Ishikawa (cell line): ENCODE data around the gene HMG20A.

Experiments
- CEBPB ChIP-seq: IDR thresholded peaks from 2 replicates; pipeline ENCODE4 v1.6.1; 2012
- CREB1 ChIP-seq: IDR thresholded peaks from 2 replicates; pipeline ENCODE4 v1.6.1; 2012; ENCODE audit warnings: low read depth
- EGR1 ChIP-seq: IDR thresholded peaks from 2 replicates; pipeline ENCODE4 v1.6.1; 2012
- EP300 ChIP-seq: IDR thresholded peaks from 2 replicates; pipeline ENCODE4 v1.6.1; 2012; ENCODE audit warnings: borderline replicate concordance
- FOXM1 ChIP-seq: IDR thresholded peaks from 2 replicates; pipeline ENCODE4 v1.6.1; 2012; ENCODE audit warnings: low read depth, borderline replicate concordance
- NFIC ChIP-seq: IDR thresholded peaks from 2 replicates; pipeline ENCODE4 v1.6.1; 2012
- RAD21 ChIP-seq: IDR thresholded peaks from 2 replicates; pipeline ENCODE4 v1.6.1; 2012; ENCODE audit warnings: low read depth
- TAF1 ChIP-seq: IDR thresholded peaks from 2 replicates; pipeline ENCODE4 v1.6.1; 2012; ENCODE audit warnings: low read depth, mild to moderate bottlenecking
- TCF12 ChIP-seq: IDR thresholded peaks from 2 replicates; pipeline ENCODE4 v1.6.1; 2012; ENCODE audit warnings: low read depth
- TEAD4 ChIP-seq: IDR thresholded peaks from 2 replicates; pipeline ENCODE4 v1.6.1; 2012
- YY1 ChIP-seq: IDR thresholded peaks from 2 replicates; pipeline ENCODE4 v1.6.1; 2012; ENCODE audit warnings: low read depth
- ZBTB7A ChIP-seq: IDR thresholded peaks from 2 replicates; pipeline ENCODE4 v1.6.1; 2012; ENCODE audit warnings: low read depth
- TF ChIP-seq, protein P1 (sequence below): IDR thresholded peaks from 2 replicates; pipeline ENCODE4 v1.6.1; 2012; ENCODE audit warnings: low read depth, mild to moderate bottlenecking
- TF ChIP-seq, protein P2 (sequence below): IDR thresholded peaks from 2 replicates; pipeline ENCODE4 v1.6.1; 2012
- TF ChIP-seq, protein P3 (sequence below): IDR thresholded peaks from 2 replicates; pipeline ENCODE4 v1.6.1; 2012

The HMG20A gene

DNA sequence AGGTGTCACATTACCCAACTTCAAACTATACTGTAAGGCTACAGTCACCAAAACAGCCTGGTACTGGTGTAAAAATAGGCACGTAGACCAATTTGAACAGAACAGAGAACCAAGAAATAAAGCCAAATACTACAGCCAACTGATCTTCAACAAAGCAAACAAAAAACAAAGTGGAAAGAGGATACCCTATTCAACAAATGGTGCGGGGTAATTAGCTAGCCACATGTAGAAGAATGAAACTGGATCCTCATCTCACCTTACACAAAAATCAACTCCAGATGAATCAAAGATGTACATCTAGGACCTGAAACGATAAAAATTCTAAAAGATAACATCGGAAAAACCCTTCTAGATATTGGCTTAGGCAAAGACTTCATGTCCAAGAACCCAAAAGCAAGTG lies 13.8 kb upstream of the HMG20A start:
- no peak for TF ChIP-seq TEAD4
- no peak for TF ChIP-seq EGR1
- no peak for TF ChIP-seq TCF12
- no peak for TF ChIP-seq CREB1
- TF ChIP-seq TAF1, result no peak
- TF ChIP-seq, protein P1, sequence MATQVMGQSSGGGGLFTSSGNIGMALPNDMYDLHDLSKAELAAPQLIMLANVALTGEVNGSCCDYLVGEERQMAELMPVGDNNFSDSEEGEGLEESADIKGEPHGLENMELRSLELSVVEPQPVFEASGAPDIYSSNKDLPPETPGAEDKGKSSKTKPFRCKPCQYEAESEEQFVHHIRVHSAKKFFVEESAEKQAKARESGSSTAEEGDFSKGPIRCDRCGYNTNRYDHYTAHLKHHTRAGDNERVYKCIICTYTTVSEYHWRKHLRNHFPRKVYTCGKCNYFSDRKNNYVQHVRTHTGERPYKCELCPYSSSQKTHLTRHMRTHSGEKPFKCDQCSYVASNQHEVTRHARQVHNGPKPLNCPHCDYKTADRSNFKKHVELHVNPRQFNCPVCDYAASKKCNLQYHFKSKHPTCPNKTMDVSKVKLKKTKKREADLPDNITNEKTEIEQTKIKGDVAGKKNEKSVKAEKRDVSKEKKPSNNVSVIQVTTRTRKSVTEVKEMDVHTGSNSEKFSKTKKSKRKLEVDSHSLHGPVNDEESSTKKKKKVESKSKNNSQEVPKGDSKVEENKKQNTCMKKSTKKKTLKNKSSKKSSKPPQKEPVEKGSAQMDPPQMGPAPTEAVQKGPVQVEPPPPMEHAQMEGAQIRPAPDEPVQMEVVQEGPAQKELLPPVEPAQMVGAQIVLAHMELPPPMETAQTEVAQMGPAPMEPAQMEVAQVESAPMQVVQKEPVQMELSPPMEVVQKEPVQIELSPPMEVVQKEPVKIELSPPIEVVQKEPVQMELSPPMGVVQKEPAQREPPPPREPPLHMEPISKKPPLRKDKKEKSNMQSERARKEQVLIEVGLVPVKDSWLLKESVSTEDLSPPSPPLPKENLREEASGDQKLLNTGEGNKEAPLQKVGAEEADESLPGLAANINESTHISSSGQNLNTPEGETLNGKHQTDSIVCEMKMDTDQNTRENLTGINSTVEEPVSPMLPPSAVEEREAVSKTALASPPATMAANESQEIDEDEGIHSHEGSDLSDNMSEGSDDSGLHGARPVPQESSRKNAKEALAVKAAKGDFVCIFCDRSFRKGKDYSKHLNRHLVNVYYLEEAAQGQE, result no peak

DNA sequence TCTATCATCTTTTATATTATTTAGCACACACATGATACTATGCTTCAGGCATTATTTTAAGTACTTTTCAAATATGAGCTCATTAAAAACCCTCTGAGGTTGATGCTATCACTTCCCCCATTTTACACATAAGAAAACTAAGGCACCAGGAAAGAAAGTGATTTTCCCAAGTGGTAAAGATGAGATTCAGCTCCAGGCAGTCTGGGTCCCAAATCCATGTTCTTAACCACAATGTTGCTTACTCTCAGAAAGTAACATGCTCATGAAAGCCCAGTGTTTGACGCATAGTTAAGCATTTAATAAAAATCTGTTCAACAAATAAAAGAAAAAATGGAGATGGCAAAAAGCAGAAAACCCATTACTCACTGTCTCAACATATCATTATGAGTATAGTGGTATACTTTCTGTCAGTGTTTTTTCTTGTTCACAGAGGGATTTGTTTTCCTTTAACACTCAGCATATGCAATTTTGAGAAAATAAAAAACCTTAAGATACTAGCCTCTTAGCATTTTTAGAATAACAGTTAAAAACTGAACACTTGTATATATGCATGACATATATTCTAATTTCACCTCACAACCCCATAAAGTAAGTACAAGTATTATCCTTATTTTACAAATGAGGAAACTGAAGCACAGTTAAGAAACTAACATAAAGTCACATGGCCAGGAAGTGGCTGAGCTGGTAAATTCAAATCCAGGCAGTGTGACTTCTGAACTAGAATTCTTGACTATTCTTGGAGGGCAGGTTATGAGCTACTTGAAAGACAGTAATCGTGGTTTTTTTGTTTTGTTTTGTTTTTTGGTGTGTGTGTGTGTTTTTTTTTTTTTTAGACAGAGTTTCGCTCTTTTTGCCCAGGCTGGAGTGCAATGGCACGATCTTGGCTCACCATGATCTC lies 11.2 kb upstream of the HMG20A start:
- no peak for TF ChIP-seq TAF1
- TF ChIP-seq, protein P2, sequence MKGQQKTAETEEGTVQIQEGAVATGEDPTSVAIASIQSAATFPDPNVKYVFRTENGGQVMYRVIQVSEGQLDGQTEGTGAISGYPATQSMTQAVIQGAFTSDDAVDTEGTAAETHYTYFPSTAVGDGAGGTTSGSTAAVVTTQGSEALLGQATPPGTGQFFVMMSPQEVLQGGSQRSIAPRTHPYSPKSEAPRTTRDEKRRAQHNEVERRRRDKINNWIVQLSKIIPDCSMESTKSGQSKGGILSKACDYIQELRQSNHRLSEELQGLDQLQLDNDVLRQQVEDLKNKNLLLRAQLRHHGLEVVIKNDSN, result peak; percentile 44; the same call in 1 of the 2 replicates

DNA sequence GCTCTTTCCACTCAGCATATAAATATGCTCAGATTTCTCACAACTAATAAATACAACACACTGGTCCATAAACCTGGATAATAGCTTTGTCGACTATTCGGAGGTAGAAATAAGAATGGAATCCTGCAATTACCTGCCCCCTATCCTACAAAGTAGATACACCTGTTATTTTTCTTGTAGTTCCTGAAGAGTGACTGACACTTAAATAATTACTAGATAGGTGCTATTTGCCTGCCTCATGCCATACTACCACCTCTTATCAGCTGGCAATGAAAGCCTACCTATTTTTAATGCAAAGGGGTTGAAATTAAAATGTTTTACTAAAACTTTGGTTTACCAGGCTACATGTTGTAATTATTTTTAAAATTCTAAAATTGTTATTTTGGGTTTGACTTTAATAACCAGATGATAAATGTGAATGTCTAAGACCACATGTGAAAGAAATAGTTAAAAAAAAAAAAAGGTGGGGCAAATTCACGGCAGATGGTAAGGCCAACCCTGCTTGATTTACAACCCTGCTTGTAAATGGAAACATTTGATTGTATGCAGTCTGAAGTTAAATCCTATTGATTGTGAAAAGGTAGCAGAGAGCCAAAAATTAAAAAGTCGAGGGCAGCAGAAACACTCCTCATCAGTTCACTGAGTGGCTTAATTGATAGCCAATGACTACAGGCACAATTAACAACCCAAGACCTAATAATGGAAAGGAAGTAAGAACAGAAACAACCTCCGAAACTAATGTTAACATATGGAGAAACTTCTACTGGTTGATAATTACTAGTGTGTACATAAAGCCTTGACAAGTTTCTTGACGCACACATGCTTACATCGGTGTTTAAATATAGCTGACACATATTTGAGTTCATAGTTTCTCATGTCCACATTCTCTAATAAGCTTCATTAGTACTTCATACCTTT lies 9.7 kb upstream of the HMG20A start:
- no peak for TF ChIP-seq TAF1
- TF ChIP-seq EP300, result no peak
- TF ChIP-seq TCF12, result no peak
- TF ChIP-seq, protein P3, sequence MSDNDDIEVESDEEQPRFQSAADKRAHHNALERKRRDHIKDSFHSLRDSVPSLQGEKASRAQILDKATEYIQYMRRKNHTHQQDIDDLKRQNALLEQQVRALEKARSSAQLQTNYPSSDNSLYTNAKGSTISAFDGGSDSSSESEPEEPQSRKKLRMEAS, result no peak
- no peak for TF ChIP-seq CEBPB
- no peak for TF ChIP-seq EGR1
- TF ChIP-seq, protein P2, result no peak
- TF ChIP-seq YY1, result no peak
- TF ChIP-seq, protein P1, result no peak
- TF ChIP-seq CREB1, result no peak
- TF ChIP-seq RAD21, result no peak
- no peak for TF ChIP-seq NFIC
- no peak for TF ChIP-seq TEAD4
- no peak for TF ChIP-seq FOXM1
- TF ChIP-seq ZBTB7A, result no peak

DNA sequence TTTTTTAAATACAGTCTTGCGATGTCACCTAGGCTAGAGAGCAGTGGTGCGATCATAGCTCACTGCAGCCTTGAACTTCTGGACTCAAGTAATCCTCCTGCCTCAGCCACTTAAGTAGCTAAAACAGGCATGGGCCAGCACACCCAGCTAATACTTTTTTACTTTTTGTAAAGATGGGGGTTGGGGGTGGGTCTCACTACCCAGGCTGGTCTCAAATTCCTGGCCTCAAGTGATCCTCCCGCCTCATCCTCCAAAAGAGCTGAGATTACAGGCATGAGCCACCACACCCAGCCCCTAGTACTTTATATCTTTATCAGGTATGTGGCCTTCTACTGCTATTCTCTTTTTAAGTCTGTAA lies 9.1 kb upstream of the HMG20A start:
- TF ChIP-seq YY1, result no peak
- TF ChIP-seq TCF12, result no peak
- no peak for TF ChIP-seq CREB1
- TF ChIP-seq EP300, result no peak
- TF ChIP-seq TEAD4, result no peak
- TF ChIP-seq CEBPB, result no peak
- no peak for TF ChIP-seq ZBTB7A
- TF ChIP-seq FOXM1, result no peak
- TF ChIP-seq, protein P3, result no peak
- TF ChIP-seq, protein P2, result no peak

DNA sequence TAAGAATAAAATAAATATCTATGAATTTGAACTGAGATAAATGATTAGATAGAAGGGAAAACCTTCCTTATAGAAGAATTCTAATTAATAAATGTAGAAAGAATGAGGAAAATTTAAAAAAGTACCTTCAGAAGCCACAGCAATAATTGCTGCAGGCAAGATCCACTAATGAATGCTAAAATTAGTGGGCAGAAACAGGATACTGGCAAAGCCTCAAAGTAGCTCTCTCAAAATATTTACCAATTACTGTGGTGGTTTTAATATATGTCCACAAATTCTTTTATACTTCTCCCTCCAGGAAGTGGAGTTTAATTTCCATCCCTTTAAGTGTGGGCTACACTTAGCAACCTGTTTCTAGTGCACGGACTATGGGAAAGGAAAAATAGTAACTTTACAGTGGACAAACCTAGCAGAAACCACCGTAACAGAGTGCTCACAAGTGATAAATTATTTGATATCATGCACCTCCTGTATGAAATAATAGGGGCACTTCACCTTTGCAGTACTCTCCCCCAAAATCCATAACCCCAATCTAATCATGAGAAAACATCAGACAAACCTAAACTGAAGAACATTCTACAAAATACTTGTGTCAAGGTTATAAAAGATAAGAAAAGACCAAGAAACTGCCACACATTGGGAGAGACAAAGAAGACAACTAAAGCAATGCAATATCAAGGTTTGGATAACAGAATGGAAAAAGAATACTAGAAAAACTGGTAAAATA lies 7.6 kb upstream of the HMG20A start:
- TF ChIP-seq CEBPB (no peak), RAD21 (no peak), EGR1 (no peak), FOXM1 (no peak), TEAD4 (no peak)
